ENCODE data around the gene ZFYVE19.

DNA sequence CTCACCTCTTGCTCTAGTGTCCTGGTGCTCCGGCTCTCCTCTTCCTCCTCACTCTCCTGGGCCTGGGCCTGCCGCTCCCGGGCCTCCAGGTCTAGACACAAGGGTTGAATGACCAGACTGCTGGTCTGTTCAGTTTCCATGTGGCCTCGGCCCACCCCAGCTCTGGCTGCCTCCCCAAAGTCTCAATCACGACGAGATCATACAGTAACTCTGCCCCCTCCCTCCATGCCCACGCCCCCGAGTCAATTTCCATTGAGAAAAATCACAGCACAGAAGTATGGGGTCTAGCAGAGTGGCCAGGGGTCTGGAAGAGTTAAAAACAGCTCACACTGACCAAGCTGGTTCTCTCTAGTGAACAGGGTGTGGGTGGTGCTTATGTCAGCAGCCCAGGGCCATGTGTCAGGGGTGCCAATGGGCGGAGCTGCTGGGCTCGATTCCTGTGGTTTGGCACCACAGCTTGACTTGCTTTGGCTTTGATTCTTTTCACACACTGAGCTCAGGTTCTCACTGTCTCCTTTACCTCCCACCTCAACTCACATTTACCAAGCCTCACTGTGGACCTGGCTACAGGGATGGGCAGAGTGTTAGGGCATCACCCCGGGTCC, 30.2 kb upstream of the ZFYVE19 start:
- peak; percentile 92 for TF ChIP-seq MAX (IDR thresholded peaks at IDR 0.05)
- no peak for TF ChIP-seq REST (IDR thresholded peaks at IDR 0.05; ENCODE audit: low read depth)
- peak; percentile 65; the same call in 1 of the 2 replicates for TF ChIP-seq FOXM1 (IDR thresholded peaks at IDR 0.05; ENCODE audit: borderline replicate concordance, low read depth)
- peak; percentile 26; the same call in 1 of the 2 replicates for TF ChIP-seq RAD21 (IDR thresholded peaks at IDR 0.05; ENCODE audit: low read depth)
- TF ChIP-seq TAF1 (IDR thresholded peaks at IDR 0.05; ENCODE audit: low read depth) = no peak; the same call in 1 of the 2 replicates
- TF ChIP-seq ZBTB7A (IDR thresholded peaks at IDR 0.05; ENCODE audit: low read depth) = peak; percentile 72
- TF ChIP-seq EP300 (IDR thresholded peaks at IDR 0.05; ENCODE audit: borderline replicate concordance) = peak; percentile 90

All from Ishikawa (cell line).